Measurements from ENCODE around the gene RTF2.

DNA sequence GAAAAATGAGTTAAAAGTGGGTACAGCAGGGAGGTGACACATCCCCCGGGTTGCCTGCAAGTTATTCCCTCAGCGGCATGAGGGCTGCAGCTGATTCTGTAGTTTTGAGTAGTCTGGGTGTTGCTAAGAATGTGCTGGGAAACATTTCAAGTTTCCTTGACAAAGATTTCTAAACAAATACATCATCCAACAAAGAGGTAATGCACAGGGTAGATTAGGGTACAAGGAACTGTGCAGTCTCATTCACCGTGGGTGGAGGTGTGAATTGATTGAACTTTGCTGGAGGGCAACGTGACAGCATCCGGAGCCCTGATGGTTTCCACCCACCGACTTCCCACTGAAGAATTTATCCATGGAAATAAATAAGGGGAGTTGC lies 34.6 kb upstream of the RTF2 start:
- TF ChIP-seq CTCF (conservative IDR thresholded peaks at IDR 0.05; ENCODE audit: low read length) (no peak), EZH2phosphoT487 (IDR thresholded peaks at IDR 0.05; ENCODE audit: borderline replicate concordance) (no peak)

Data from Loucy (cell line).